Cardiac muscle cell (in vitro differentiated cells and primary cell): ENCODE results near the gene MACROD2. TPM values are rescaled to one million over a fixed set of nuclear protein-coding genes. Genes with fewer than 3 reads are reported as not detected.

Experiments used
- DNase-seq, 2 donors: peaks; one replicate each; pipeline versions ENCODE4 v3.0.0 to v3.0.0-alpha.2; 2010 to 2017; ENCODE audit warnings: low read depth in 1 of 2, low spot score in 1 of 2
- H3K27ac ChIP-seq: fragments of 200-600 bp; sonication (generic); 2 replicates; pipeline ENCODE4 v1.5.1; 2016
- H3K27me3 ChIP-seq: fragments of 200-600 bp; sonication (generic); 2 replicates; pipeline ENCODE4 v1.6.0; 2016; ENCODE audit warnings: control low read depth
- H3K36me3 ChIP-seq: fragments of 200-600 bp; sonication (generic); 2 replicates; pipeline ENCODE4 v1.5.1; 2016; ENCODE audit warnings: control low read depth
- H3K4me1 ChIP-seq: fragments of 200-600 bp; sonication (generic); 2 replicates; pipeline ENCODE4 v1.8.1; 2017; ENCODE audit warnings: low read depth, mild to moderate bottlenecking, mixed run types
- H3K4me3 ChIP-seq: fragments of 200-600 bp; sonication (generic); 2 replicates; pipeline ENCODE4 v1.5.1; 2016; ENCODE audit warnings: mild to moderate bottlenecking
- H3K9me3 ChIP-seq: fragments of 200-600 bp; sonication (generic); 2 replicates; pipeline ENCODE4 v1.5.1; 2017; ENCODE audit warnings: low read depth, mild to moderate bottlenecking, control low read depth
- polyA plus RNA-seq: library from polyadenylated mRNA; unstranded; fragments of >200 nt; fragmentation: Nextera tagmentation; extraction: Ambion mirVana; gene quantifications from 2 replicates; pipeline ENCODE4 v1.2.1, GENCODE V29; 2016
- total RNA-seq: library from RNA; depleted of rRNA; stranded (reverse); fragments of >200 nt; gene quantifications from 2 replicates; pipeline ENCODE4 v1.2.3, GENCODE V29; 2016
- TF ChIP-seq, protein P1 (sequence below): IDR thresholded peaks from 2 replicates; pipeline ENCODE4 v1.5.1; 2012; ENCODE audit warnings: low read depth, mild to moderate bottlenecking, low read length

MACROD2 gene
- total and polyA plus RNA-seq, 2 experiments from 2014 or later, result 9.3 to 14.4 TPM

DNA sequence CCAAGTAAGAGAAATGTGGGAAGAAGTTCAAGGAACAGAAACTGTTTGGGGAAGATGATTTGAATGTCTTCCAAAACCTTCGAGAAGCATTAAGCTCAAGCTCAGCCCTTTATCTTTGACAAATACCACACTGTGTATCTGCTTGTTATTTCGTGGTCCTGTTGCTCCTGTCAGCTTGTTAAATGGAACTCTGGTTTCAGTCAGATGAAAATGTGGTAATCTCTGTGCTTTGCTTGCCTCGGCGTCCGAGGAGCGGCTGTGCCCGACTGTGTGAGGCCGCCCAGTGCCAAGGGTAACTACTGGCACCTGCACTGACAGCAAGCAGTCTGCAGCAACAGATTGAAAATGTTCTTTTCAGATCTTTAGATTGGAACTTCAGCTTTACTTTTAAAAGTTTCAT is 920.0 kb downstream of the MACROD2 start:
- H3K9me3 ChIP-seq, result no peaks in the 10 kb centered on the region
- DNase-seq, result peak; percentile 3 to 49
- no peaks in the 10 kb centered on the region for H3K27me3 ChIP-seq
- peaks cover 19% of the 10 kb centered on the region for H3K4me1 ChIP-seq
- TF ChIP-seq, protein P1, sequence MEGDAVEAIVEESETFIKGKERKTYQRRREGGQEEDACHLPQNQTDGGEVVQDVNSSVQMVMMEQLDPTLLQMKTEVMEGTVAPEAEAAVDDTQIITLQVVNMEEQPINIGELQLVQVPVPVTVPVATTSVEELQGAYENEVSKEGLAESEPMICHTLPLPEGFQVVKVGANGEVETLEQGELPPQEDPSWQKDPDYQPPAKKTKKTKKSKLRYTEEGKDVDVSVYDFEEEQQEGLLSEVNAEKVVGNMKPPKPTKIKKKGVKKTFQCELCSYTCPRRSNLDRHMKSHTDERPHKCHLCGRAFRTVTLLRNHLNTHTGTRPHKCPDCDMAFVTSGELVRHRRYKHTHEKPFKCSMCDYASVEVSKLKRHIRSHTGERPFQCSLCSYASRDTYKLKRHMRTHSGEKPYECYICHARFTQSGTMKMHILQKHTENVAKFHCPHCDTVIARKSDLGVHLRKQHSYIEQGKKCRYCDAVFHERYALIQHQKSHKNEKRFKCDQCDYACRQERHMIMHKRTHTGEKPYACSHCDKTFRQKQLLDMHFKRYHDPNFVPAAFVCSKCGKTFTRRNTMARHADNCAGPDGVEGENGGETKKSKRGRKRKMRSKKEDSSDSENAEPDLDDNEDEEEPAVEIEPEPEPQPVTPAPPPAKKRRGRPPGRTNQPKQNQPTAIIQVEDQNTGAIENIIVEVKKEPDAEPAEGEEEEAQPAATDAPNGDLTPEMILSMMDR, result no peak
- no peaks in the 10 kb centered on the region for H3K36me3 ChIP-seq
- H3K4me3 ChIP-seq, result no peak overlapping the region
- no peak overlapping the region for H3K27ac ChIP-seq

DNA sequence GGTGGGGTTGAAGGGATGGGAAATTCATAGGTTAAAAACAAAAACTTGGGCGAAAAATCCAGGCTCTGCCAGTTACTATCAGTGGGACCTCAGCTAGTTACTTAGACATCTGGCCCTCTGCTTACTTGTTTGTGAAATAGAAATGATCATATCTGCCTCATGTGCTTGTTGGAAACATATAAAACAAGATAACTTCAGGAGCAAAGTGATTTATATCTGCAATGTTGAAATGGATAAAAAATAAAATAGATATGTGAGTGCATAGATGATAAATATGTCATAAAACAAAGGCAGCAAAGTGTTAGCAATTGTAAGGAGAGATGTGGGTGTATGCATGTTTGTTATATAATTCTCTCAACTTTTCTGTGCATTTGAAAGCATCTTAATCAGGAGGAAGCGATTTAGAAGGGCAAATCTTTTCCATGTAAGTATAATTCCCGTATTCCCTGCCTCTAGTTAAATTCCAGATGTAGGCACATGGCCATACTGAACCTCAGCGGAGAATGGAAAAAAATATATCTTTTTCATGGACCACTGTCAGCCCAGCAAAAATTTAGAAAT is 921.1 kb downstream of the MACROD2 start:
- Histone ChIP-seq H3K27ac (no peak overlapping the region), H3K4me1 (peaks cover 19% of the 10 kb centered on the region), H3K36me3 (no peaks in the 10 kb centered on the region), H3K27me3 (no peaks in the 10 kb centered on the region), H3K4me3 (no peak overlapping the region), H3K9me3 (no peaks in the 10 kb centered on the region)
- no peak for DNase-seq
- TF ChIP-seq, protein P1, result no peak

DNA sequence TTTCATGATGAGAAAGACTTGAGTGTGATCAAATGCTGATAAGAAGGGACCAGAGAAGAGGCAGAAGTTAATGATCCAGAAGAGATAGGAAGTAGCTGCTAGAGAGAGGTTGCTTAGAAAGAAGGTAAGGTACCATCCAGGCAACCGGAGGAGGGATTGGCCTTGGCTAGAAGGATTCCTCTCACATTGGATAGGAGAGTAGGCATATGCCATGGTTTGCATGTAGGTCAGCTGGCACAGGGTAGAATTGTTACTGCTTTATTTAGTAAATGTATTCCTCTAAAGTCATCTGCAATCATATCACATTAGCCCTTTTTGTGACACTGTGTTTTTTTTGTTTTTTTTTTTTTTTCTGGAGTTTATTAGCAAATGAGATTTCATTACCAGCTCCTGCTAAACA is 923.0 kb downstream of the MACROD2 start:
- no peaks in the 10 kb centered on the region for H3K27me3 ChIP-seq
- no peaks in the 10 kb centered on the region for H3K36me3 ChIP-seq
- H3K4me3 ChIP-seq, result no peak overlapping the region
- DNase-seq, result no peak
- TF ChIP-seq, protein P1, result no peak
- H3K9me3 ChIP-seq, result no peaks in the 10 kb centered on the region
- peaks cover 23% of the 10 kb centered on the region for H3K4me1 ChIP-seq
- no peak overlapping the region for H3K27ac ChIP-seq

DNA sequence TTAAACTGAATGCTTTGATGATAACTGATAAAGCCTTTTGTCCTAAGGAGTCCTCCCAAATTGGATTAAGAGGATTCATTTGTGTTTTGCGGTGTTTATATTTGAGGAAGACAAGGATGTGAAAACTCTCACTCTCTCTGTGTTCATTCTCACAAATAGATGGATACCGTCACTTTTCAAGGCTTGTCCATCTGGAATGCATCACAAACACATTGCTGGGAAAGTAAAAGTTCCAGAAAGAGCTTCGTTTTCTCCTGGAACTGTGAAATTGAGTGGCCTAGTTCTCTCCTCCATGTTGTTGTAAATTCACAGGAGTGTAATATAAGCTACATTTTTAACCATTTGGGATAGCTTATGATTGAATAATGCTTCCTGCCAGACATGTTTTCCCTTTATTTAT is 923.7 kb downstream of the MACROD2 start:
- H3K4me3 ChIP-seq, result no peak overlapping the region
- H3K36me3 ChIP-seq, result no peaks in the 10 kb centered on the region
- no peaks in the 10 kb centered on the region for H3K9me3 ChIP-seq
- H3K27ac ChIP-seq, result no peak overlapping the region
- peaks cover 23% of the 10 kb centered on the region for H3K4me1 ChIP-seq
- DNase-seq, result no peak
- H3K27me3 ChIP-seq, result no peaks in the 10 kb centered on the region
- TF ChIP-seq, protein P1, result no peak

DNA sequence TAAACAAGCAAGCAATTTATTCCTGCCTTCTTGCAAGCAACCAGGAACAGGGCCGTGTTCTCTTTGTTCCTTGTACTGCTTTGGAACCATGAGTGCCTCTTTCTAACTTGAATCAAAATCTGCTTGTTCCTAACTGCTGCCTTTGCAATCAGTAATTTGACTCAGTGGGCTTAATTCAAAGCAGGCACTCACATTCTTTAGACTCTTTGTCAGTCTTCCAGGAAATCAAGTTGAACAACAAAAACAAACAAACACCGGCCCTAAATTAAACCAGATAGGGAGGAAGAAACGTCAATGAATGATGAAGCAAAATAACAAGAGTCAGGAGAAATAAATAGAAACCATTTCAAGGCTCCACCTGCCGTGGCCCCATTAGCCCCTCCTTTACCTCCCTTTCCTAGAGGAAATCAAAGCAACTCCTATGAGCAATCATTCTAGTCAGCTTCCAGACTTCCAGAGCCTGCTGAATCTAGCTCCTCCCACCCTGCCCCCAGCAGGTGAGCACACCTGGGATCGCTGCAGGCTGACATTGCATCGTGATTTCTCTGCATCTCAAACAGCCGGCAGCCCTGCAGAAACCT is 924.3 kb downstream of the MACROD2 start:
- H3K4me3 ChIP-seq, result no peak overlapping the region
- H3K9me3 ChIP-seq, result no peaks in the 10 kb centered on the region
- no peak overlapping the region for H3K27ac ChIP-seq
- H3K4me1 ChIP-seq, result peaks cover 23% of the 10 kb centered on the region
- peak in 1 of 2 donors; percentile 5 for DNase-seq
- no peaks in the 10 kb centered on the region for H3K27me3 ChIP-seq
- H3K36me3 ChIP-seq, result no peaks in the 10 kb centered on the region
- TF ChIP-seq, protein P1, result no peak
